ENCODE measurements around the gene SFI1.

SFI1 gene

GRCh38 chr22:31646186-31647019 lies 150.1 kb downstream of the SFI1 start (continued):
- TF ChIP-seq ZBTB7A (tag by site-specific recombination; IDR thresholded peaks at IDR 0.05; ENCODE audit: low read depth) (no peak), ZNF266 (tag by site-specific recombination; IDR thresholded peaks at IDR 0.05; ENCODE audit: low read depth) (no peak), BCL11B (tag by site-specific recombination; IDR thresholded peaks at IDR 0.05; ENCODE audit: low read depth) (no peak), ZNF529 (tag by site-specific recombination; IDR thresholded peaks at IDR 0.05; ENCODE audit: insufficient replicate concordance) (no peak), YY2 (tag by site-specific recombination; IDR thresholded peaks at IDR 0.05) (no peak), ZNF423 (tag by site-specific recombination; IDR thresholded peaks at IDR 0.05) (no peak), ZNF366 (tag by site-specific recombination; conservative IDR thresholded peaks at IDR 0.05) (peak; percentile 89), ZNF394 (tag by site-specific recombination; IDR thresholded peaks at IDR 0.05; ENCODE audit: borderline replicate concordance) (0 out of 2 replicates have a peak, but pooled peaks have one; percentile 9), EGR2 (tag by site-specific recombination; IDR thresholded peaks at IDR 0.05; ENCODE audit: low read depth) (no peak), TRIM28 (IDR thresholded peaks at IDR 0.05; ENCODE audit: borderline replicate concordance, low read length) (peak; percentile 90; the same call in 1 of the 2 replicates), ZNF416 (tag by site-specific recombination; IDR thresholded peaks at IDR 0.05) (no peak), ZNF19 (tag by site-specific recombination; IDR thresholded peaks at IDR 0.05; ENCODE audit: low read depth) (no peak), ZNF24 (tag by site-specific recombination; IDR thresholded peaks at IDR 0.05) (peak; percentile 47; the same call in 1 of the 2 replicates), ZNF248 (tag by site-specific recombination; IDR thresholded peaks at IDR 0.05) (no peak), ZNF621 (tag by site-specific recombination; IDR thresholded peaks at IDR 0.05) (no peak), ZBTB49 (tag by site-specific recombination; IDR thresholded peaks at IDR 0.05; ENCODE audit: low read depth) (no peak), ZBTB1 (tag by site-specific recombination; IDR thresholded peaks at IDR 0.05) (0 out of 2 replicates have a peak, but pooled peaks have one; percentile 20), MYNN (tag by site-specific recombination; IDR thresholded peaks at IDR 0.05; ENCODE audit: borderline replicate concordance) (no peak), ZNF2 (tag by site-specific recombination; IDR thresholded peaks at IDR 0.05) (no peak), ZNF548 (tag by site-specific recombination; IDR thresholded peaks at IDR 0.05) (no peak), ZNF280D (tag by site-specific recombination; IDR thresholded peaks at IDR 0.05) (0 out of 2 replicates have a peak, but pooled peaks have one; percentile 42), ZFHX2 (tag by site-specific recombination; conservative IDR thresholded peaks at IDR 0.05) (no peak), ZNF518A (tag by site-specific recombination; conservative IDR thresholded peaks at IDR 0.05; ENCODE audit: low read depth) (no peak), ZNF768 (tag by site-specific recombination; IDR thresholded peaks at IDR 0.05) (no peak), ZSCAN30 (tag by site-specific recombination; IDR thresholded peaks at IDR 0.05) (no peak; the same call in 1 of the 2 replicates), ZNF48 (tag by site-specific recombination; IDR thresholded peaks at IDR 0.05) (no peak), ZNF501 (tag by site-specific recombination; IDR thresholded peaks at IDR 0.05) (no peak), ZNF530 (tag by site-specific recombination; IDR thresholded peaks at IDR 0.05; ENCODE audit: low read depth) (no peak)
- TF ChIP-seq, protein P1, sequence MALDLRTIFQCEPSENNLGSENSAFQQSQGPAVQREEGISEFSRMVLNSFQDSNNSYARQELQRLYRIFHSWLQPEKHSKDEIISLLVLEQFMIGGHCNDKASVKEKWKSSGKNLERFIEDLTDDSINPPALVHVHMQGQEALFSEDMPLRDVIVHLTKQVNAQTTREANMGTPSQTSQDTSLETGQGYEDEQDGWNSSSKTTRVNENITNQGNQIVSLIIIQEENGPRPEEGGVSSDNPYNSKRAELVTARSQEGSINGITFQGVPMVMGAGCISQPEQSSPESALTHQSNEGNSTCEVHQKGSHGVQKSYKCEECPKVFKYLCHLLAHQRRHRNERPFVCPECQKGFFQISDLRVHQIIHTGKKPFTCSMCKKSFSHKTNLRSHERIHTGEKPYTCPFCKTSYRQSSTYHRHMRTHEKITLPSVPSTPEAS (tag by site-specific recombination; IDR thresholded peaks at IDR 0.05): no peak
